Activated T-cell treated with anti-CD3 and anti-CD28 coated beads for 24 hours (primary cell): ENCODE measurements around the gene ABLIM2.

Source experiments
- DNase-seq: peaks from one replicate; pipeline ENCODE4 v3.0.0-alpha.2; 2020; ENCODE audit warnings: low read depth

The ABLIM2 gene

GRCh38 chr4:8070736-8071718 lies 87.6 kb downstream of the ABLIM2 start:
- DNase-seq, result no peak

- no peak for DNase-seq
These were observed 89.4 kb downstream of the ABLIM2 start for GRCh38 chr4:8069102-8069752.

- DNase-seq, result no peak
These were observed 90.4 kb downstream of the ABLIM2 start for GRCh38 chr4:8067945-8068896.

GRCh38 chr4:8067274-8067936 lies 91.2 kb downstream of the ABLIM2 start:
- no peak for DNase-seq

- no peak for DNase-seq
These were observed 92.2 kb downstream of the ABLIM2 start for GRCh38 chr4:8066336-8066931.

GRCh38 chr4:8063974-8064563 lies 94.5 kb downstream of the ABLIM2 start:
- DNase-seq, result no peak

- DNase-seq, result no peak
These were observed 97.0 kb downstream of the ABLIM2 start for GRCh38 chr4:8061573-8061972.

- no peak for DNase-seq
These were observed 97.5 kb downstream of the ABLIM2 start for GRCh38 chr4:8061145-8061544.

GRCh38 chr4:8060632-8061031 lies 98.0 kb downstream of the ABLIM2 start:
- no peak for DNase-seq

GRCh38 chr4:8058031-8058479 lies 100.6 kb downstream of the ABLIM2 start:
- DNase-seq, result no peak

GRCh38 chr4:8055206-8055605 lies 103.4 kb downstream of the ABLIM2 start:
- DNase-seq, result no peak

- DNase-seq, result no peak
These were observed 104.7 kb downstream of the ABLIM2 start for GRCh38 chr4:8053688-8054449.

GRCh38 chr4:8052160-8052691 lies 106.4 kb downstream of the ABLIM2 start:
- DNase-seq, result no peak

GRCh38 chr4:8051644-8052043 lies 107.0 kb downstream of the ABLIM2 start:
- no peak for DNase-seq

- no peak for DNase-seq
These were observed 107.9 kb downstream of the ABLIM2 start for GRCh38 chr4:8050555-8051206.

GRCh38 chr4:8050180-8050554 lies 108.4 kb downstream of the ABLIM2 start:
- DNase-seq, result no peak

- DNase-seq, result no peak
These were observed 109.5 kb downstream of the ABLIM2 start for GRCh38 chr4:8048856-8049676.
